Sigmoid colon (tissue), 7 donors: ENCODE results near the gene GRAMD4. TPM values are rescaled to one million over a fixed set of nuclear protein-coding genes. Genes with fewer than 3 reads are reported as not detected.

Experiments
- DNase-seq: peaks from one replicate; pipeline ENCODE4 v3.0.0-alpha.2; 2019
- H3K27ac ChIP-seq, 4 donors: fragments of 200-600 bp; sonication (generic); one replicate each; pipeline ENCODE4 v1.5.1; 2016 to 2019; ENCODE audit warnings: mild to moderate bottlenecking in 1 of 4
- H3K27me3 ChIP-seq, 3 donors: fragments of 200-600 bp; sonication (generic); one replicate each; pipeline ENCODE4 v1.5.1; 2019; ENCODE audit warnings: mild to moderate bottlenecking in 1 of 3
- H3K36me3 ChIP-seq, 4 donors: fragments of 200-600 bp; sonication (generic); one replicate each; pipeline ENCODE4 v1.5.1; 2016 to 2019
- H3K4me1 ChIP-seq, 4 donors: fragments of 200-600 bp; sonication (generic); one replicate each; pipeline ENCODE4 v1.5.1; 2017 to 2019
- H3K4me3 ChIP-seq, 4 donors: fragments of 200-600 bp; sonication (generic); one replicate each; pipeline ENCODE4 v1.5.1; 2017 to 2019; ENCODE audit warnings: mild to moderate bottlenecking in 2 of 4, moderate library complexity in 1 of 4
- H3K9me3 ChIP-seq, 4 donors: fragments of 200-600 bp in 3 of 4; sonication (generic) in 3 of 4; one replicate each; pipeline versions ENCODE4 v1.5.1 to v1.6.1; 2013 to 2019
- EP300 ChIP-seq, 4 donors: sonication (generic); formaldehyde crosslinking; IDR thresholded peaks; one replicate each; pipeline ENCODE4 v1.6.1; 2017; ENCODE audit warnings: antibody characterized with exemption in 4 of 4
- POLR2A ChIP-seq, 2 donors: fragments of 450-650 bp; IDR thresholded peaks; one replicate each; pipeline ENCODE4 v1.6.1; 2016; ENCODE audit warnings: antibody characterized with exemption in 2 of 2, mild to moderate bottlenecking in 2 of 2, moderate library complexity in 2 of 2
- POLR2AphosphoS5 ChIP-seq, 4 donors: sonication (generic); formaldehyde crosslinking; IDR thresholded peaks; one replicate each; pipeline ENCODE4 v1.6.1; 2017; ENCODE audit warnings: antibody characterized with exemption in 4 of 4
- WGBS, 2 donors: extraction: QIAGEN DNeasy Blood & Tissue Kit; methylation state at CpG; one replicate each; pipeline ENCODE4 v1.1.7; 2013; 5-methylcytosine and 5-hydroxymethylcytosine counted together
- intact Hi-C: fragments of 100-400 bp; cut with DNase I; formaldehyde crosslinking; loops from one replicate; pipeline ENCODE4 v1.15.1; 2023
- polyA plus RNA-seq, 3 donors: library from polyadenylated mRNA; stranded (reverse); fragments of 200-250 nt; gene quantifications; one replicate each; pipeline ENCODE4 v1.2.3, GENCODE V29; 2013
- total RNA-seq, 4 donors: library from RNA; depleted of rRNA; stranded (reverse); fragments of >200 nt; gene quantifications; one replicate each; pipeline ENCODE4 v1.1.0, GENCODE V29; 2016
- TF ChIP-seq, protein P1 (sequence below), 4 experiments: fragments of 450-650 bp in 3 of 4; fragments of 200-600 bp in 1 of 4; IDR thresholded peaks; one replicate each; pipeline ENCODE4 v1.5.1; 2016 to 2019; ENCODE audit warnings: antibody characterized with exemption in 4 of 4, mild to moderate bottlenecking in 3 of 4, moderate library complexity in 2 of 4
- donor health status: healthy with polysubstance abuse.
- donor health status: Bipolar disorder and iron deficiency.
- donor health status: healthy.

Gene GRAMD4
- total and polyA plus RNA-seq, 7 donors: 11.6 to 57.2 (median 23.5) TPM

DNA sequence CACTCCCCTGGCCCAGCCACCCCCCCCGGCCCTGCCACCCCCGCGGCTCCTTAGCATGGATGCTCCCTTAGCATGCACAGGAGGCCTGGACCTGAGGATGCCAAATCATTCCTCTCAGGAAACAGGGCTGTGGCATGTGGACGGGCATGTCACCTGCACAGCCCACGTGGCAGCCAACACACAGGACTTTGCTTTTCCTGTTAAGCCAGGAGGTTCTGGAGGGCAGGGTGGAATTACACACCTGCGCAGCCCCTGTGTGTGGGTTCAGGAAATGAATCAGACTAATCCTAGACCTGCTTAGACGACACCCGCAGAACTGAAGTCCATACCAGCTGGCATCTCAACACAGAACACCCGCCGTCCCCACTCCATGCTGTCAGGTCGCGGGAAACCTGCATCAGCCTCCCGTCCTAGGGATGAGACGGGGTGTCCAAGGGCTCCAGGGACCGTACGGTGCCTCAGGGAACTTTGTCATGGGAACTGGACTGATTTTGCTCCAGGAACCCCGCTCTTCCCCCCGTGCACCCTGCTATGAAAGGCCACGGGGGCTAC, 107.7 kb downstream of the GRAMD4 start:
- Histone ChIP-seq H3K27ac (no peak overlapping the region), H3K36me3 (peaks cover 0 to 5% (median 0%) of the 10 kb centered on the region in 4 donors), H3K9me3 (no peaks in the 10 kb centered on the region), H3K27me3 (no peaks in the 10 kb centered on the region), H3K4me1 (peaks cover 0 to 57% (median 16%) of the 10 kb centered on the region in 4 donors), H3K4me3 (no peak overlapping the region)
- WGBS, 2 donors: 87 to 88% methylated on average over 19 of the region's 19 CpGs
- TF ChIP-seq POLR2A (IDR thresholded peaks at IDR 0.05) (no peak), EP300 (IDR thresholded peaks at IDR 0.05) (no peak), POLR2AphosphoS5 (IDR thresholded peaks at IDR 0.05) (no peak)
- TF ChIP-seq, protein P1, sequence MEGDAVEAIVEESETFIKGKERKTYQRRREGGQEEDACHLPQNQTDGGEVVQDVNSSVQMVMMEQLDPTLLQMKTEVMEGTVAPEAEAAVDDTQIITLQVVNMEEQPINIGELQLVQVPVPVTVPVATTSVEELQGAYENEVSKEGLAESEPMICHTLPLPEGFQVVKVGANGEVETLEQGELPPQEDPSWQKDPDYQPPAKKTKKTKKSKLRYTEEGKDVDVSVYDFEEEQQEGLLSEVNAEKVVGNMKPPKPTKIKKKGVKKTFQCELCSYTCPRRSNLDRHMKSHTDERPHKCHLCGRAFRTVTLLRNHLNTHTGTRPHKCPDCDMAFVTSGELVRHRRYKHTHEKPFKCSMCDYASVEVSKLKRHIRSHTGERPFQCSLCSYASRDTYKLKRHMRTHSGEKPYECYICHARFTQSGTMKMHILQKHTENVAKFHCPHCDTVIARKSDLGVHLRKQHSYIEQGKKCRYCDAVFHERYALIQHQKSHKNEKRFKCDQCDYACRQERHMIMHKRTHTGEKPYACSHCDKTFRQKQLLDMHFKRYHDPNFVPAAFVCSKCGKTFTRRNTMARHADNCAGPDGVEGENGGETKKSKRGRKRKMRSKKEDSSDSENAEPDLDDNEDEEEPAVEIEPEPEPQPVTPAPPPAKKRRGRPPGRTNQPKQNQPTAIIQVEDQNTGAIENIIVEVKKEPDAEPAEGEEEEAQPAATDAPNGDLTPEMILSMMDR (IDR thresholded peaks at IDR 0.05): no peak
- DNase-seq: no peak
- intact Hi-C loops: no loop called here

DNA sequence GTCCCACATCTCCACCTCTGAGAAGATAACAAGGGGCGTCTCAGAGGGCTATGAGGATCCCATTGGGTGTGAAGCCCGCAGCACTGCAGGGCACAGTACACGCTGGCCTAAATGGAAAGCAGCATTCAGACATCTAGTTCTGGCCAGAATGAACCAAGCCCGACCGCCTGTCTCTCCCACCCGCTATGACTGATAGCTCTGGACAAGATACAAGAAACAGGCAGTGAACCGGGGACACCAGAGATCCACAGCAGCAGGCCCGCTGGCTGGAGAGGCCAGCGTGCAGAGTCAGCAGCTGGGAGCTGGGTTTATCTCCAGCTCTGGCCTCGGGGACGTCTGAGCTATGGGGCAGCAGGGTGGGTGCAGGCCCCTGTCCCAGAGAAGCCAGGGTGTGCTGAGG, 108.3 kb downstream of the GRAMD4 start:
- Histone ChIP-seq H3K9me3 (no peaks in the 10 kb centered on the region), H3K4me1 (peaks cover 0 to 61% (median 18%) of the 10 kb centered on the region in 4 donors), H3K36me3 (peaks cover 0 to 5% (median 0%) of the 10 kb centered on the region in 4 donors), H3K27me3 (no peaks in the 10 kb centered on the region), H3K4me3 (no peak overlapping the region), H3K27ac (peak overlapping the region in 1 of 4 donors; percentile 11)
- TF ChIP-seq EP300 (IDR thresholded peaks at IDR 0.05) (no peak), POLR2A (IDR thresholded peaks at IDR 0.05) (no peak), POLR2AphosphoS5 (IDR thresholded peaks at IDR 0.05) (no peak)
- TF ChIP-seq, protein P1 (IDR thresholded peaks at IDR 0.05): no peak
- DNase-seq: no peak
- intact Hi-C loops: no loop called here
- 89 to 90% methylated on average over 11 of the region's 11 CpGs for WGBS, 2 donors

Other genes with a start within 250 kb of the GRAMD4 start
- 1 to 10 TPM in 2 of 4 donors, under 1 TPM in 2; 0.81 to 2.5 (median 1.5) TPM for gene CELSR1, start 82.8 kb upstream of the GRAMD4 start, total RNA-seq
- gene CELSR1, start 82.8 kb upstream of the GRAMD4 start, polyA plus RNA-seq: 1 to 10 TPM in 1 of 3 donors, under 1 TPM in 2; 0.23 to 5.0 (median 0.60) TPM
- gene CERK, start 117.9 kb downstream of the GRAMD4 start, total RNA-seq: 10 to 100 TPM; 23.9 to 45.5 (median 29.2) TPM
- gene CERK, start 117.9 kb downstream of the GRAMD4 start, polyA plus RNA-seq: 10 to 100 TPM; 26.1 to 29.5 (median 26.4) TPM
- gene TBC1D22A, start 142.3 kb downstream of the GRAMD4 start, total RNA-seq: 10 to 100 TPM; 13.6 to 14.3 (median 13.8) TPM
- 10 to 100 TPM; 19.2 to 34.6 (median 19.4) TPM for gene TBC1D22A, start 142.3 kb downstream of the GRAMD4 start, polyA plus RNA-seq